Measurements from ENCODE around the gene SLC35D1. TPM values are rescaled to one million over a fixed set of nuclear protein-coding genes. Genes with fewer than 3 reads are reported as not detected.

The SLC35D1 gene
- total and polyA plus RNA-seq, 2 donors (not counting 1 experiment from before 2014, with no cell fraction given), result 4.0 to 16.8 TPM

DNA sequence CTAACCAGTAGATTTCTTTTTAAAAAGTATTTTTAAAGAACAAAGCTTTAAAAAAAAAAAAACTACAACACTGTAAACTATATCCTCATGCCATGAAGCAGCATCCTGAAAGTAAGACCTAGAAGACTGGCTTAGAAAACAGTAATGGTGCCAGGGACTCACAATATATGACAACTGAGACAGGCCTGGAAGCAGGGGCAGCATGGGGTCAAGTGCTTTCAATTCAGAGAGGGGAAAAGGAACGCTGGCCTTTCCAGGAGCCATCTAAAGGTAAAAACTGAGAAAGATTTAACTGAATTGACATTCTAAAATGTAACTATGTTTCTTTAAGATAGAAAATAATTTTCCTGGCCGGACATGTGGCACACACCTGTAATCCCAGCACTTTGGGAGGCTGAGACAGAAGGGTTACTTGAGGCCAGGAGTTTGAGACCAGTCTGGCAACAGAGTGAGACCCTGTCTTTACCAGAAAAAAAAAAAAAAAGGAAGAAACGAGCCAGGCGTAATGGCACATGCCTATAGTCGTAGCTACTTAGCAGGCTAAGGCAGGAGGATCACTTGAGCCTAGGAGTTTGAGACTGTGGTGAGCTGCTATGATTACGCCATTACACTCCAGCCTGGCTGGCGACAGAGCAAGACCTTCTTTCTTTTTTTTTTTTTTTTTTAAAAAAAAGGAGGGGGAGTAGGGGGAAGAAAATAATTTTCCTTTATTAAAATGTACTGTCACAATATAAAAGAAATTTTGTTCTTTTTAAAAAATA, 54.1 kb downstream of the SLC35D1 start:
- Mint-ChIP-seq H3K4me1 (peaks cover 14% of the 10 kb centered on the region), H3K27ac (no peak overlapping the region), H3K27me3 (no peaks in the 10 kb centered on the region), H3K4me3 (no peak overlapping the region), H3K9me3 (ENCODE audit: insufficient read depth) (no peaks in the 10 kb centered on the region)
- ATAC-seq (ENCODE audit: low read depth) (no peak), DNase-seq (no peak)
- H3K4me3 ChIP-seq (ENCODE audit: control extremely low read depth in 1 of 5, extremely low read depth in 1 of 5, insufficient read depth in 1 of 5, low read depth in 2 of 5, low read length in 4 of 5), result no peak overlapping the region
- H3K36me3 ChIP-seq (replicated peaks in 1 of 2; ENCODE audit: control extremely low read depth in 1 of 2, control insufficient read depth in 1 of 2, extremely low read depth in 1 of 2, insufficient read depth in 2 of 2, low read length in 1 of 2), result peaks cover 0 to 27% of the 10 kb centered on the region in 2 experiments
- H3K9ac ChIP-seq (ENCODE audit: low read length), result no peak overlapping the region
- H3K4me2 ChIP-seq (replicated peaks; ENCODE audit: low read depth, low read length, poor library complexity, severe bottlenecking), result no peak overlapping the region
- no peaks in the 10 kb centered on the region for H4K20me1 ChIP-seq (ENCODE audit: control insufficient read depth, insufficient read depth, low read length, poor library complexity, severe bottlenecking)
- ChIA-PET POLR2A (no interaction called here), CTCF (interaction anchor here (0.6 to 6.8 kb wide), 4 partner anchors 11 to 729 kb away, joined by 3 to 58 read pairs (median 4); no protein-coding TSS in a partner anchor)
- TF ChIP-seq EZH2 (IDR thresholded peaks at IDR 0.05; ENCODE audit: borderline replicate concordance, insufficient read depth, low read depth, low read length, poor library complexity, severe bottlenecking), result no peak
- TF ChIP-seq, protein P1, sequence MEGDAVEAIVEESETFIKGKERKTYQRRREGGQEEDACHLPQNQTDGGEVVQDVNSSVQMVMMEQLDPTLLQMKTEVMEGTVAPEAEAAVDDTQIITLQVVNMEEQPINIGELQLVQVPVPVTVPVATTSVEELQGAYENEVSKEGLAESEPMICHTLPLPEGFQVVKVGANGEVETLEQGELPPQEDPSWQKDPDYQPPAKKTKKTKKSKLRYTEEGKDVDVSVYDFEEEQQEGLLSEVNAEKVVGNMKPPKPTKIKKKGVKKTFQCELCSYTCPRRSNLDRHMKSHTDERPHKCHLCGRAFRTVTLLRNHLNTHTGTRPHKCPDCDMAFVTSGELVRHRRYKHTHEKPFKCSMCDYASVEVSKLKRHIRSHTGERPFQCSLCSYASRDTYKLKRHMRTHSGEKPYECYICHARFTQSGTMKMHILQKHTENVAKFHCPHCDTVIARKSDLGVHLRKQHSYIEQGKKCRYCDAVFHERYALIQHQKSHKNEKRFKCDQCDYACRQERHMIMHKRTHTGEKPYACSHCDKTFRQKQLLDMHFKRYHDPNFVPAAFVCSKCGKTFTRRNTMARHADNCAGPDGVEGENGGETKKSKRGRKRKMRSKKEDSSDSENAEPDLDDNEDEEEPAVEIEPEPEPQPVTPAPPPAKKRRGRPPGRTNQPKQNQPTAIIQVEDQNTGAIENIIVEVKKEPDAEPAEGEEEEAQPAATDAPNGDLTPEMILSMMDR (IDR thresholded peaks at IDR 0.05), result no peak
- no peak overlapping the region for H2AFZ ChIP-seq (ENCODE audit: insufficient read depth, low read depth, low read length, poor library complexity, severe bottlenecking)
- H3K9me3 ChIP-seq (ENCODE audit: control extremely low read depth in 1 of 3, control insufficient read depth in 2 of 3, insufficient read depth in 1 of 3, low read length in 2 of 3), result no peaks in the 10 kb centered on the region
- intact Hi-C loops (cut with micrococcal nuclease), result loop anchor here (5.0 kb wide), 1 partner anchor 212 kb away; no protein-coding TSS in a partner anchor
- no peaks in the 10 kb centered on the region for H3K27me3 ChIP-seq (replicated peaks in 1 of 4; ENCODE audit: control extremely low read depth in 1 of 4, control insufficient read depth in 3 of 4, insufficient read depth in 4 of 4, low read length in 3 of 4)
- H3K4me1 ChIP-seq (ENCODE audit: control insufficient read depth in 2 of 2, insufficient read depth in 2 of 2, low read length in 2 of 2), result peaks cover 3 to 4% of the 10 kb centered on the region in 2 donors
- no peaks in the 10 kb centered on the region for H3K79me2 ChIP-seq (ENCODE audit: control insufficient read depth, insufficient read depth, low read length)
- no CpG with 5 or more reads among the region's 7 CpGs for WGBS (ENCODE audit: insufficient coverage)
- no peak overlapping the region for H3K27ac ChIP-seq (ENCODE audit: low read length in 2 of 2)

DNA sequence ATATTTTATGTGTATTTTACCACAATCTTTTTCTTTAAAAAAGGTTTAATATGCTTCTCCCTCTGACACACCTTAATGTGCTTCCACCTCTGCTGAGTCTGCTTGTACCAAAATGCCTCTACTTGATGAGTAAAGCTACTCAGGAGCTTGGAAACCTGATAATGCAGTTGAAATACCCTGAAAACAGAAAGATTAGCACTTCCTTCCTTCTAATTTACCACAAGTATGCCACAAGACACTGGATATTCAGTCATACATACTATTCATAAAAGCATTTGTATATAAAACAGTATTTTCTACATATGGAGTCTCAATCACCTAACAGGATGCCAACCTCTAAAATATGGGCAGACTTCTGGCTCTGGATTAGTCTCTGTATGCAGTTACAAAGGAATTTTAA, 55.0 kb downstream of the SLC35D1 start:
- Mint-ChIP-seq H3K9me3 (ENCODE audit: insufficient read depth) (no peaks in the 10 kb centered on the region), H3K4me3 (no peak overlapping the region), H3K27me3 (no peaks in the 10 kb centered on the region), H3K27ac (no peak overlapping the region), H3K4me1 (peaks cover 14% of the 10 kb centered on the region)
- intact Hi-C loops (cut with micrococcal nuclease), result loop anchor here (5.0 kb wide), 1 partner anchor 213 kb away; no protein-coding TSS in a partner anchor
- Histone ChIP-seq H2AFZ (ENCODE audit: insufficient read depth, low read depth, low read length, poor library complexity, severe bottlenecking) (no peak overlapping the region), H3K27ac (ENCODE audit: low read length in 2 of 2) (peak overlapping the region in 1 of 2 donors; percentile 13), H3K79me2 (ENCODE audit: control insufficient read depth, insufficient read depth, low read length) (no peaks in the 10 kb centered on the region), H3K36me3 (replicated peaks in 1 of 2; ENCODE audit: control extremely low read depth in 1 of 2, control insufficient read depth in 1 of 2, extremely low read depth in 1 of 2, insufficient read depth in 2 of 2, low read length in 1 of 2) (peaks cover 0 to 24% of the 10 kb centered on the region in 2 experiments), H3K27me3 (replicated peaks in 1 of 4; ENCODE audit: control extremely low read depth in 1 of 4, control insufficient read depth in 3 of 4, insufficient read depth in 4 of 4, low read length in 3 of 4) (no peaks in the 10 kb centered on the region), H4K20me1 (ENCODE audit: control insufficient read depth, insufficient read depth, low read length, poor library complexity, severe bottlenecking) (no peaks in the 10 kb centered on the region), H3K9ac (ENCODE audit: low read length) (no peak overlapping the region), H3K9me3 (ENCODE audit: control extremely low read depth in 1 of 3, control insufficient read depth in 2 of 3, insufficient read depth in 1 of 3, low read length in 2 of 3) (no peaks in the 10 kb centered on the region), H3K4me2 (replicated peaks; ENCODE audit: low read depth, low read length, poor library complexity, severe bottlenecking) (no peak overlapping the region), H3K4me3 (ENCODE audit: control extremely low read depth in 1 of 5, extremely low read depth in 1 of 5, insufficient read depth in 1 of 5, low read depth in 2 of 5, low read length in 4 of 5) (no peak overlapping the region), H3K4me1 (ENCODE audit: control insufficient read depth in 2 of 2, insufficient read depth in 2 of 2, low read length in 2 of 2) (peaks cover 3 to 4% of the 10 kb centered on the region in 2 donors)
- POLR2A ChIA-PET, result no interaction called here
- CTCF ChIA-PET, result interaction anchor here (6.8 kb wide), 1 partner anchor 150 kb away, joined by 58 read pairs; no protein-coding TSS in a partner anchor
- ATAC-seq (ENCODE audit: low read depth), result no peak
- DNase-seq, result no peak
- TF ChIP-seq, protein P1 (IDR thresholded peaks at IDR 0.05), result no peak
- TF ChIP-seq EZH2 (IDR thresholded peaks at IDR 0.05; ENCODE audit: borderline replicate concordance, insufficient read depth, low read depth, low read length, poor library complexity, severe bottlenecking), result no peak
